Calu3 (cell line): Measurements from ENCODE around the gene KCNRG. TPM values are rescaled to one million over a fixed set of nuclear protein-coding genes. Genes with fewer than 3 reads are reported as not detected.

Experiments
- BruUV-seq: library from RNA; stranded (reverse); fragments of 400-500 nt; replicated peaks from 2 replicates; lab custom pipeline; 2021; lab: Mats Ljungman, UMichigan
- CTCF ChIA-PET: fragments of 300-600 bp; sonication (Branson Sonifier 250); formaldehyde crosslinking; loops from one replicate; lab custom pipeline; 2022; ENCODE audit warnings: antibody characterized with exemption; lab: Charles Lee
- DNase-seq: peaks from one replicate; pipeline ENCODE4 v3.0.0; 2022
- H3K27ac Mint-ChIP-seq: one replicate; pipeline ENCODE4 v1.8.0; 2022; ENCODE audit warnings: mixed read lengths; ENCODE audit not compliant: unreplicated experiment
- H3K27me3 Mint-ChIP-seq: one replicate; pipeline ENCODE4 v1.8.0; 2022; ENCODE audit warnings: mixed read lengths; ENCODE audit not compliant: unreplicated experiment
- H3K36me3 Mint-ChIP-seq: one replicate; pipeline ENCODE4 v1.8.0; 2022; ENCODE audit warnings: mild to moderate bottlenecking, moderate library complexity, mixed read lengths; ENCODE audit not compliant: insufficient read depth, unreplicated experiment
- H3K4me1 Mint-ChIP-seq: one replicate; pipeline ENCODE4 v1.8.0; 2022; ENCODE audit warnings: mild to moderate bottlenecking, low read depth, mixed read lengths; ENCODE audit not compliant: unreplicated experiment
- H3K4me3 Mint-ChIP-seq: one replicate; pipeline ENCODE4 v1.8.0; 2022; ENCODE audit warnings: mild to moderate bottlenecking, low read depth, moderate library complexity, mixed read lengths; ENCODE audit not compliant: unreplicated experiment
- H3K9me3 Mint-ChIP-seq: one replicate; pipeline ENCODE4 v1.8.0; 2022; ENCODE audit warnings: low read depth, mixed read lengths; ENCODE audit not compliant: unreplicated experiment
- intact Hi-C: fragments of 100-400 bp; cut with micrococcal nuclease; formaldehyde crosslinking; loops from one replicate; pipeline ENCODE4 v1.10.0; 2022; ENCODE audit not compliant: unreplicated experiment
- total RNA-seq: library from RNA; stranded (reverse); gene quantifications from 2 replicates; pipeline ENCODE4 v1.2.3, GENCODE V29; 2022
- TF ChIP-seq, protein P1 (sequence below): fragments of 200-600 bp; IDR thresholded peaks from one replicate; pipeline ENCODE4 v1.8.0; 2022; ENCODE audit warnings: antibody characterized with exemption; ENCODE audit not compliant: unreplicated experiment

Gene KCNRG
- total RNA-seq, 1 experiment from 2014 or later, result not detected

DNA sequence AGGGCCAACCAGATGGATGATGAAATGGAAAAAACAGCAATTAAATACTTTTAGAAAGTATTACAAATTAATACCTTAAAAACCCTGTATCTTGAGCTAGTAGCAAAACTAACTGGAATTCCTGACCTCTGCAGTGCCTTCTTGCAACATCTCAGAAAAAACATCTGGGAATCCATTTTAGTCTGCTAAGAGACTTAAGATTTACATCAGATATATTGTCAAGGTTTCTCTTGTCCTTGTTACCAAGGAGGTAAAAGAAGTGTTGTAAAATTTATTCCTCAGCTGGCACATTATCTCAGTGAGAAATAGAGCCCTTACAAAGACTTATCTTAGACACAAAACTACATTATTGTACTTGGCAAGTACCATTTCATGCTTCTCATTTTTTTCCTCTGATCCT, 18.5 kb downstream of the KCNRG start:
- no TSS peak for BruUV-seq
- intact Hi-C loops, result no loop called here
- CTCF ChIA-PET, result no interaction called here

DNA sequence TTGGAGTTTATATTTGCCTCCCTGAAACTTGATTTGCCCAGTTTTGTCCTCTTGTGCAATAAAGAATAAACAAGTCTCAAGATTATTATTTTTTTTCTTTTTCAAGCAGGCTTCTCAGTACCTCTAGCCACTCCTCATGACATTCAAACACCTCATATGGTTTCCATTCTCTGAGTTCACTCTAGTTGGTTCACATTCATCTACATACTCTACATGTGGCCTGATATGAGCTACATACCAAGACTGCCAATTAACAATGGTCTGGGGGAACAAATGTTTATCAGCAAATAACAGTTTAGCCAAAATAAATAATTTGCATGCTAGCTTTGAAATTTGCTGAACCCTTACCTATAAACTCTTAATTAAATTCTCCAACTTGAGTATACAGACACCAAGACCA, 22.5 kb downstream of the KCNRG start:
- H3K36me3 Mint-ChIP-seq, result peaks cover 10% of the 10 kb centered on the region
- CTCF ChIA-PET, result no interaction called here
- H3K27ac Mint-ChIP-seq, result no peak overlapping the region
- no TSS peak for BruUV-seq
- no peak overlapping the region for H3K4me3 Mint-ChIP-seq
- DNase-seq, result no peak
- H3K4me1 Mint-ChIP-seq, result no peaks in the 10 kb centered on the region
- intact Hi-C loops, result no loop called here
- TF ChIP-seq, protein P1, sequence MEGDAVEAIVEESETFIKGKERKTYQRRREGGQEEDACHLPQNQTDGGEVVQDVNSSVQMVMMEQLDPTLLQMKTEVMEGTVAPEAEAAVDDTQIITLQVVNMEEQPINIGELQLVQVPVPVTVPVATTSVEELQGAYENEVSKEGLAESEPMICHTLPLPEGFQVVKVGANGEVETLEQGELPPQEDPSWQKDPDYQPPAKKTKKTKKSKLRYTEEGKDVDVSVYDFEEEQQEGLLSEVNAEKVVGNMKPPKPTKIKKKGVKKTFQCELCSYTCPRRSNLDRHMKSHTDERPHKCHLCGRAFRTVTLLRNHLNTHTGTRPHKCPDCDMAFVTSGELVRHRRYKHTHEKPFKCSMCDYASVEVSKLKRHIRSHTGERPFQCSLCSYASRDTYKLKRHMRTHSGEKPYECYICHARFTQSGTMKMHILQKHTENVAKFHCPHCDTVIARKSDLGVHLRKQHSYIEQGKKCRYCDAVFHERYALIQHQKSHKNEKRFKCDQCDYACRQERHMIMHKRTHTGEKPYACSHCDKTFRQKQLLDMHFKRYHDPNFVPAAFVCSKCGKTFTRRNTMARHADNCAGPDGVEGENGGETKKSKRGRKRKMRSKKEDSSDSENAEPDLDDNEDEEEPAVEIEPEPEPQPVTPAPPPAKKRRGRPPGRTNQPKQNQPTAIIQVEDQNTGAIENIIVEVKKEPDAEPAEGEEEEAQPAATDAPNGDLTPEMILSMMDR, result no peak
- no peaks in the 10 kb centered on the region for H3K27me3 Mint-ChIP-seq
- no peaks in the 10 kb centered on the region for H3K9me3 Mint-ChIP-seq

More for the DNA sequence above, 18.5 kb downstream of the KCNRG start:
- H3K27ac Mint-ChIP-seq, result no peak overlapping the region
- no peaks in the 10 kb centered on the region for H3K36me3 Mint-ChIP-seq
- DNase-seq, result no peak
- TF ChIP-seq, protein P1, result no peak
- no peaks in the 10 kb centered on the region for H3K9me3 Mint-ChIP-seq
- H3K4me1 Mint-ChIP-seq, result no peaks in the 10 kb centered on the region
- no peaks in the 10 kb centered on the region for H3K27me3 Mint-ChIP-seq
- H3K4me3 Mint-ChIP-seq, result no peak overlapping the region

DNA sequence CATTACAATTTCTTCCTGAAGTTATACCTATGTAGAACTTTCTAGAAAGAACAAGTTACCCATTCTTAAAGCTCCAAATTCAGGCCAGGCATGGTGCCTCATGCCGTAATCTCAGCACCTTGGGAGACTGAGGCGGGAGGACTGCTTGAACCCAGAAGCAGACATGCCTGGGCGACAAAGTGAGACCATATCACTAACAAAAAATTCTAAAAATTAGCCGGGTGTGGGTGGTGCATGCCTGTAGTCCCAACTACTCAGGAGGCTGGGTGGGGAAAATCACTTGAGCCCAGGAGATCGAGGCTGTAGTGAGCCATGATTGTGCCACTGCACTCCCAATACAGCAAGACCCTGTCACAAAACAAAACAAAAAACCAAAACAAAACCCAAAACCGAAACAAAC, 23.0 kb downstream of the KCNRG start:
- no peak overlapping the region for H3K4me3 Mint-ChIP-seq
- no peaks in the 10 kb centered on the region for H3K9me3 Mint-ChIP-seq
- no peak for DNase-seq
- TF ChIP-seq, protein P1, result no peak
- intact Hi-C loops, result no loop called here
- peaks cover 10% of the 10 kb centered on the region for H3K36me3 Mint-ChIP-seq
- no peaks in the 10 kb centered on the region for H3K27me3 Mint-ChIP-seq
- no peak overlapping the region for H3K27ac Mint-ChIP-seq
- BruUV-seq, result no TSS peak
- CTCF ChIA-PET, result no interaction called here
- H3K4me1 Mint-ChIP-seq, result no peaks in the 10 kb centered on the region

- no peaks in the 10 kb centered on the region for H3K4me1 Mint-ChIP-seq
- intact Hi-C loops, result no loop called here
- H3K36me3 Mint-ChIP-seq, result peaks cover 15% of the 10 kb centered on the region
- no peak overlapping the region for H3K27ac Mint-ChIP-seq
- H3K4me3 Mint-ChIP-seq, result no peak overlapping the region
- no peak for DNase-seq
- CTCF ChIA-PET, result no interaction called here
- TF ChIP-seq, protein P1, result no peak
- H3K9me3 Mint-ChIP-seq, result no peaks in the 10 kb centered on the region
- H3K27me3 Mint-ChIP-seq, result no peaks in the 10 kb centered on the region
- BruUV-seq, result no TSS peak
These were observed 37.2 kb downstream of the KCNRG start for GRCh38 chr13:50052478-50052877.
